Stimulated activated CD8-positive, alpha-beta memory T cell treated with anti-CD3 and anti-CD28 coated beads, Interleukin-15, amount 100 ng/mL, for 1 hour (primary cell): Measurements from ENCODE around the gene NNMT.

ENCODE experiments used
- DNase-seq: peaks from one replicate; pipeline ENCODE4 v3.0.0-alpha.2; 2020; ENCODE audit warnings: low read depth

Gene NNMT

GRCh38 chr11:114284914-114285313 lies 11.3 kb upstream of the NNMT start:
- no peak for DNase-seq

- DNase-seq = no peak
Measured at GRCh38 chr11:114285599-114285998, 10.6 kb upstream of the NNMT start.

GRCh38 chr11:114286229-114286628 lies 10.0 kb upstream of the NNMT start:
- DNase-seq = no peak

GRCh38 chr11:114287154-114287553 lies 9.0 kb upstream of the NNMT start:
- no peak for DNase-seq

- no peak for DNase-seq
Measured at GRCh38 chr11:114288136-114288535, 8.1 kb upstream of the NNMT start.

- no peak for DNase-seq
Measured at GRCh38 chr11:114289779-114290178, 6.4 kb upstream of the NNMT start.

- no peak for DNase-seq
Measured at GRCh38 chr11:114290503-114291235, 5.5 kb upstream of the NNMT start.

GRCh38 chr11:114291381-114291780 lies 4.8 kb upstream of the NNMT start:
- DNase-seq = no peak

- no peak for DNase-seq
Measured at GRCh38 chr11:114291842-114292680, 4.1 kb upstream of the NNMT start.

GRCh38 chr11:114293201-114293711 lies 2.9 kb upstream of the NNMT start:
- DNase-seq = no peak

- DNase-seq = no peak
Measured at GRCh38 chr11:114296605-114297372, 590 bp downstream of the NNMT start.

- no peak for DNase-seq
Measured at GRCh38 chr11:114297806-114298709, 1.9 kb downstream of the NNMT start.

GRCh38 chr11:114298710-114299109 lies 2.5 kb downstream of the NNMT start:
- DNase-seq = no peak

GRCh38 chr11:114301088-114301487 lies 4.9 kb downstream of the NNMT start:
- DNase-seq = no peak

GRCh38 chr11:114301927-114302326 lies 5.7 kb downstream of the NNMT start:
- DNase-seq = no peak

- DNase-seq = no peak
Measured at GRCh38 chr11:114302663-114303062, 6.5 kb downstream of the NNMT start.

- no peak for DNase-seq
Measured at GRCh38 chr11:114304065-114304464, 7.9 kb downstream of the NNMT start.

- no peak for DNase-seq
Measured at GRCh38 chr11:114304969-114305368, 8.8 kb downstream of the NNMT start.

- DNase-seq = no peak
Measured at GRCh38 chr11:114307524-114308203, 11.5 kb downstream of the NNMT start.

GRCh38 chr11:114308689-114309089 lies 12.5 kb downstream of the NNMT start:
- no peak for DNase-seq

GRCh38 chr11:114309517-114309916 lies 13.3 kb downstream of the NNMT start:
- no peak for DNase-seq
